ENCODE measurements around the gene FITM2.

FITM2 gene

GRCh38 chr20:44297721-44298120 is 13.3 kb downstream of the FITM2 start (continued):
- TF ChIP-seq ZBTB49 (tag by site-specific recombination; IDR thresholded peaks at IDR 0.05; ENCODE audit: low read depth), result no peak

- Histone ChIP-seq H3K9me3 (ENCODE audit: control insufficient read depth, insufficient read depth, low read depth, low read length) (no peaks in the 10 kb centered on the region), H3K27ac (ENCODE audit: extremely low read depth, low read depth, low read length) (no peak overlapping the region), H3K4me3 (ENCODE audit: low read depth, low read length) (no peak overlapping the region), H3K36me3 (ENCODE audit: control insufficient read depth in 2 of 2, insufficient read depth in 1 of 2, low read length in 2 of 2) (no peaks in the 10 kb centered on the region), H3K4me1 (ENCODE audit: control insufficient read depth, insufficient read depth, low read length) (no peaks in the 10 kb centered on the region)
- POLR2A ChIA-PET, result no interaction called here
- TF ChIP-seq KLF1 (tag by site-specific recombination; IDR thresholded peaks at IDR 0.05) (no peak), ZNF488 (tag by site-specific recombination; IDR thresholded peaks at IDR 0.05) (no peak), GLIS1 (tag by site-specific recombination; IDR thresholded peaks at IDR 0.05) (peak; percentile 23; the same call in 1 of the 2 replicates), ZNF48 (tag by site-specific recombination; IDR thresholded peaks at IDR 0.05) (no peak), ZBTB17 (tag by site-specific recombination; IDR thresholded peaks at IDR 0.05) (0 out of 2 replicates have a peak, but pooled peaks have one; percentile 24)
- CTCF ChIA-PET, result interaction anchor here (0.5 kb wide), 1 partner anchor 89 kb away, joined by 4 read pairs; no protein-coding TSS in a partner anchor
Observed at GRCh38 chr20:44296011-44296410, 15.0 kb downstream of the FITM2 start.

DNA sequence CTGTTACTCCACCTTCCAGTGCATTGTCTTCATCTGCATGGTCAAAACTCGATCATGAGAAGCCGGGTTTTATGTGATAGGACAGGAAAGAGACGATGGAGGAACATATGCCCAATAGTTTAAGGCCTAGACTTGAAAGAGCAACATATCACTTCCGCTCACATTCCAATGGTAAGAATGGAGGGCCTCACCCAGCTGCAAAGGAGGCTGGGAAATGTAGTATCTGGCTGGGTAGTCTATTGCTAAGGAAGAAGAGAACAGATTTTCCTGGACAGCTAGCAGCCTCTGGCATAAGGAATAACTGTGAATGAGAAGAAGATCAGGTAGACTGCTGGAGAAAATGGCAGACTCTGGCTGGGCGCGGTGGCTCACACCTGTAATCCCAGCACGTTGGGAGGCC is 19.2 kb downstream of the FITM2 start:
- ChIA-PET POLR2A (no interaction called here), CTCF (interaction anchor here (0.7 to 0.9 kb wide), 2 partner anchors 75 to 354 kb away, joined by 3 to 4 read pairs; no protein-coding TSS in a partner anchor)
- no peak for TF ChIP-seq ZNF660 (tag by site-specific recombination; IDR thresholded peaks at IDR 0.05)
- TF ChIP-seq PBX3 (CRISPR knock-in tag; IDR thresholded peaks at IDR 0.05), result no peak
- TF ChIP-seq SCRT2 (tag by site-specific recombination; IDR thresholded peaks at IDR 0.05), result no peak
- TF ChIP-seq MYNN (tag by site-specific recombination; IDR thresholded peaks at IDR 0.05; ENCODE audit: borderline replicate concordance), result no peak
- TF ChIP-seq ZFP3 (tag by site-specific recombination; IDR thresholded peaks at IDR 0.05; ENCODE audit: low read depth), result no peak
- TF ChIP-seq ZFP37 (tag by site-specific recombination; IDR thresholded peaks at IDR 0.05), result no peak
- Histone ChIP-seq H3K36me3 (ENCODE audit: control insufficient read depth in 2 of 2, insufficient read depth in 1 of 2, low read length in 2 of 2) (no peaks in the 10 kb centered on the region), H3K9me3 (ENCODE audit: control insufficient read depth, insufficient read depth, low read depth, low read length) (no peaks in the 10 kb centered on the region), H3K4me3 (ENCODE audit: low read depth, low read length) (no peak overlapping the region), H3K4me1 (ENCODE audit: control insufficient read depth, insufficient read depth, low read length) (no peaks in the 10 kb centered on the region), H3K27ac (ENCODE audit: extremely low read depth, low read depth, low read length) (no peak overlapping the region)

DNA sequence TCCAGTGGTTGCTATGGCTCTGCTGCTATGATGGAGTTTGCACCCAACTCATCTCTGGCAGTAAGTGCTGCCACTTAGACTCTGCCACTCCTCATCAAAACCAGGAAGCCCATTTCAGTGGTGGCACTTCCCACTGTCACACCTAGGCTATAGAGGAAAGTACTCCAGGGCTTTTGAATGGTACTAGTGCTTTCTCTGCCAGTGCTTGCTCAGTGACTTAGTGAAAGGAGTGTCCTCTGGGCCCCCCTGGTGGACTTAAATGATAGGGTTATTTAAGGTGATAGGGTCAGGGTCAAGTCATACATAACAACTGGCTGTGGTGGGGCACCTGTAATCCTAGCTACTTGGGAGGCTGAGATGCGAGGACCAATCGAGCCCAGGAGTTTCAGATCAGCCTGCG is 22.8 kb downstream of the FITM2 start:
- CTCF ChIA-PET, result no interaction called here
- H3K27ac ChIP-seq (ENCODE audit: extremely low read depth, low read depth, low read length), result no peak overlapping the region
- H3K9me3 ChIP-seq (ENCODE audit: control insufficient read depth, insufficient read depth, low read depth, low read length), result no peaks in the 10 kb centered on the region
- POLR2A ChIA-PET, result no interaction called here
- H3K4me1 ChIP-seq (ENCODE audit: control insufficient read depth, insufficient read depth, low read length), result no peaks in the 10 kb centered on the region
- no peaks in the 10 kb centered on the region for H3K36me3 ChIP-seq (ENCODE audit: control insufficient read depth in 2 of 2, insufficient read depth in 1 of 2, low read length in 2 of 2)
- H3K4me3 ChIP-seq (ENCODE audit: low read depth, low read length), result no peak overlapping the region
- TF ChIP-seq AEBP2 (tag by site-specific recombination; IDR thresholded peaks at IDR 0.05; ENCODE audit: borderline replicate concordance) (no peak), ZNF510 (tag by site-specific recombination; IDR thresholded peaks at IDR 0.05; ENCODE audit: insufficient replicate concordance) (no peak), ZNF214 (tag by site-specific recombination; IDR thresholded peaks at IDR 0.05; ENCODE audit: borderline replicate concordance) (no peak), ZNF513 (tag by site-specific recombination; IDR thresholded peaks at IDR 0.05) (no peak), GLIS2 (tag by site-specific recombination; IDR thresholded peaks at IDR 0.05) (no peak), ZNF146 (tag by site-specific recombination; IDR thresholded peaks at IDR 0.05) (no peak), EGR2 (tag by site-specific recombination; IDR thresholded peaks at IDR 0.05; ENCODE audit: low read depth) (no peak), SETDB1 (IDR thresholded peaks at IDR 0.05; ENCODE audit: insufficient read length, low read length) (no peak)
- TF ChIP-seq, protein P1, sequence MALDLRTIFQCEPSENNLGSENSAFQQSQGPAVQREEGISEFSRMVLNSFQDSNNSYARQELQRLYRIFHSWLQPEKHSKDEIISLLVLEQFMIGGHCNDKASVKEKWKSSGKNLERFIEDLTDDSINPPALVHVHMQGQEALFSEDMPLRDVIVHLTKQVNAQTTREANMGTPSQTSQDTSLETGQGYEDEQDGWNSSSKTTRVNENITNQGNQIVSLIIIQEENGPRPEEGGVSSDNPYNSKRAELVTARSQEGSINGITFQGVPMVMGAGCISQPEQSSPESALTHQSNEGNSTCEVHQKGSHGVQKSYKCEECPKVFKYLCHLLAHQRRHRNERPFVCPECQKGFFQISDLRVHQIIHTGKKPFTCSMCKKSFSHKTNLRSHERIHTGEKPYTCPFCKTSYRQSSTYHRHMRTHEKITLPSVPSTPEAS (tag by site-specific recombination; IDR thresholded peaks at IDR 0.05), result no peak
